ENCODE measurements around the gene PTTG2. TPM values are rescaled to one million over a fixed set of nuclear protein-coding genes. Genes with fewer than 3 reads are reported as not detected.

Gene PTTG2
- total and polyA plus RNA-seq, 2 of the 13 experiments (the other 11 are each of a cell fraction or from before 2014, with no cell fraction given), result not detected

DNA sequence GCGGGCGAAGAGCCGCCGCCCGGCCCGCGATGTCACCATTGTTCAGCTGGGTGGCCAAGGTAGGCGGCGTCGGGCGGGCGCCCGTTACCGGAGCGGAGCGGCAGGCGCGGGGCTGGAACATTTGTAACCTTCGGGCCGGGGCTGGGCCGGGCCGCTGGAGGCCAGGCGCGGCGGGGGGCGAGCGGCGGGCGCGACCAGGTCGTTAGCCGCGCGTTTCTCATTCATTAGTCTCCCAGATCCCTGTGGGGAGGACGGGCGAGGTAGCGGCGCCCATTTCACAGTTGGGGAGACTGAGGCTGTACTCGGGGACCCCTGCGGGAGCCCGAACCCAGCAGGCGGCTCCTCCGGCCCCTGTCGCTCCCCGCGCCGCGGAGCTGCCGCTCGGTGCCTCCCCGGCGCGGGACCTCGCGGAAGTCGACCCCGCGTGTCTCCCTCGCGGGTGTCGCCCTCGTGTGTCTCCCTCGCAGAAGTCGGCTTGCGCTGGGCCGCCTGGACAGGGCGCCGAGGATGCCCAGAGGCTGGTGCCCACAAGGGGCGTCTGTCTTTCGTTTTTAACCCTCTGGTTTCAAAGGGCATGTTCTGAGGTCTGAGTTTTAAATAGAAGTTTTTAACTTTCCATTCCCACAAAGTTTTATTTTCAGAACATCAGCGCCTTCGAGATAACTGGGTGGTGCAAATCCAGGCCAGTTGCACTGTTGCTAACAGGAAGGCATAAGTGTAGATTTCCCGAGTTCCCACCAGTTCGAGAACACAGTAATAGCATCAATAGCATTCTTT, 17.5 kb downstream of the PTTG2 start (continued):
- TF ChIP-seq NR2F1 (CRISPR knock-in tag; IDR thresholded peaks at IDR 0.05) (0 out of 4 replicates have a peak, but pooled peaks of 1 of the 2 experiments have one; percentile 15), ZSCAN31 (CRISPR knock-in tag; IDR thresholded peaks at IDR 0.05; ENCODE audit: low read depth) (0 out of 2 replicates have a peak, but pooled peaks have one; percentile 15), ZNF768 (CRISPR knock-in tag; IDR thresholded peaks at IDR 0.05) (peak; percentile 56; the same call in 1 of the 2 replicates), ZSCAN20 (CRISPR knock-in tag; IDR thresholded peaks at IDR 0.05; ENCODE audit: borderline replicate concordance) (0 out of 2 replicates have a peak, but pooled peaks have one; percentile 33), XRCC5 (optimal IDR thresholded peaks at IDR 0.05; ENCODE audit: low read length) (peak; percentile 76), ATF7-NPFF (CRISPR knock-in tag; IDR thresholded peaks at IDR 0.05; ENCODE audit: low read depth) (peak; percentile 59; the same call in 1 of the 2 replicates), ZNF547 (CRISPR knock-in tag; IDR thresholded peaks at IDR 0.05) (0 out of 2 replicates have a peak, but pooled peaks have one; percentile 70), ZNF264 (CRISPR knock-in tag; IDR thresholded peaks at IDR 0.05) (peak; percentile 72; the same call in 1 of the 2 replicates), ZNF670 (CRISPR knock-in tag; IDR thresholded peaks at IDR 0.05; ENCODE audit: borderline replicate concordance) (peak; percentile 51; the same call in 1 of the 2 replicates), ZNF773 (CRISPR knock-in tag; IDR thresholded peaks at IDR 0.05; ENCODE audit: borderline replicate concordance) (0 out of 2 replicates have a peak, but pooled peaks have one; percentile 54), NFKB2 (CRISPR knock-in tag; IDR thresholded peaks at IDR 0.05; ENCODE audit: borderline replicate concordance) (peak; percentile 84; the same call in 1 of the 2 replicates), ZNF160 (CRISPR knock-in tag; IDR thresholded peaks at IDR 0.05) (0 out of 2 replicates have a peak, but pooled peaks have one; percentile 33), ZNF747 (CRISPR knock-in tag; IDR thresholded peaks at IDR 0.05; ENCODE audit: borderline replicate concordance) (no peak), AHDC1 (CRISPR knock-in tag; IDR thresholded peaks at IDR 0.05; ENCODE audit: borderline replicate concordance) (no peak), TSC22D2 (CRISPR knock-in tag; IDR thresholded peaks at IDR 0.05; ENCODE audit: borderline replicate concordance) (no peak), ZNF10 (CRISPR knock-in tag; IDR thresholded peaks at IDR 0.05; ENCODE audit: borderline replicate concordance, low read depth) (no peak), RFXANK (CRISPR knock-in tag; IDR thresholded peaks at IDR 0.05) (no peak), SOX13 (IDR thresholded peaks at IDR 0.05) (no peak), SOX13 (CRISPR knock-in tag; conservative IDR thresholded peaks at IDR 0.05 in 1 of 2, IDR thresholded peaks at IDR 0.05 in 1 of 2) (no peak), BCL3 (CRISPR knock-in tag; IDR thresholded peaks at IDR 0.05) (0 out of 2 replicates have a peak, but pooled peaks have one; percentile 70)
- TF ChIP-seq, protein P1, sequence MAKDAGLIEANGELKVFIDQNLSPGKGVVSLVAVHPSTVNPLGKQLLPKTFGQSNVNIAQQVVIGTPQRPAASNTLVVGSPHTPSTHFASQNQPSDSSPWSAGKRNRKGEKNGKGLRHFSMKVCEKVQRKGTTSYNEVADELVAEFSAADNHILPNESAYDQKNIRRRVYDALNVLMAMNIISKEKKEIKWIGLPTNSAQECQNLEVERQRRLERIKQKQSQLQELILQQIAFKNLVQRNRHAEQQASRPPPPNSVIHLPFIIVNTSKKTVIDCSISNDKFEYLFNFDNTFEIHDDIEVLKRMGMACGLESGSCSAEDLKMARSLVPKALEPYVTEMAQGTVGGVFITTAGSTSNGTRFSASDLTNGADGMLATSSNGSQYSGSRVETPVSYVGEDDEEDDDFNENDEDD (CRISPR knock-in tag; IDR thresholded peaks at IDR 0.05; ENCODE audit: borderline replicate concordance), result peak; percentile 52; the same call in 1 of the 2 replicates

Measured in HepG2 (cell line).